C4-2B (cell line): ENCODE measurements around the gene CTBS.
"Not testable (repeated sequence)": the region's sequence is repeated elsewhere in the genome, so short reads cannot be mapped to it uniquely, and the experiment has no call there.

ENCODE experiments used
- H3K27ac ChIP-seq: fragments of 450-650 bp; 2 replicates; pipeline ENCODE4 v1.5.1; 2017
- ZFX ChIP-seq: fragments of 450-650 bp; IDR thresholded peaks from 2 replicates; pipeline ENCODE4 v1.6.1; 2017
- TF ChIP-seq, protein P1 (sequence below): fragments of 450-650 bp; conservative IDR thresholded peaks from 2 replicates; pipeline ENCODE4 v1.5.1; 2017; ENCODE audit warnings: mild to moderate bottlenecking

CTBS gene

DNA sequence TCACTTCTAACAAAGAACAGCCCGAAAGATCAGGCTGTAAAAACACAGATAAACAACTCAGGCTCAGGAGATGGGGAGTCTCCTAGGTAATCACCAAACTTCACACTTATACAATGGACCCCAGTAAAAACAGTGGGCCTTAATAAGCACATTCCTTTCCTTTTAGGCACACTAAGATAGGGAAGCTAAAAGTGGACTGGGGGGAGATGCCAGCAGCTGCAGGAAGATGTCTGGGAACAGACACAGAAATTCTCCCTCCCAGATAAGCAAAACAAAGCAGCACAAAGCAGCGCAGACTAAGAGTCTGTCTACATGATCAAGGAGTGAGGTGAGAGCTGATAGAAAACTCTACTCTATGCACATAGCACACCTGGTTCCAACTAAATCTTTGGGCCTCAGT lies 29.0 kb upstream of the CTBS start:
- H3K27ac ChIP-seq: no peak overlapping the region
- TF ChIP-seq, protein P1, sequence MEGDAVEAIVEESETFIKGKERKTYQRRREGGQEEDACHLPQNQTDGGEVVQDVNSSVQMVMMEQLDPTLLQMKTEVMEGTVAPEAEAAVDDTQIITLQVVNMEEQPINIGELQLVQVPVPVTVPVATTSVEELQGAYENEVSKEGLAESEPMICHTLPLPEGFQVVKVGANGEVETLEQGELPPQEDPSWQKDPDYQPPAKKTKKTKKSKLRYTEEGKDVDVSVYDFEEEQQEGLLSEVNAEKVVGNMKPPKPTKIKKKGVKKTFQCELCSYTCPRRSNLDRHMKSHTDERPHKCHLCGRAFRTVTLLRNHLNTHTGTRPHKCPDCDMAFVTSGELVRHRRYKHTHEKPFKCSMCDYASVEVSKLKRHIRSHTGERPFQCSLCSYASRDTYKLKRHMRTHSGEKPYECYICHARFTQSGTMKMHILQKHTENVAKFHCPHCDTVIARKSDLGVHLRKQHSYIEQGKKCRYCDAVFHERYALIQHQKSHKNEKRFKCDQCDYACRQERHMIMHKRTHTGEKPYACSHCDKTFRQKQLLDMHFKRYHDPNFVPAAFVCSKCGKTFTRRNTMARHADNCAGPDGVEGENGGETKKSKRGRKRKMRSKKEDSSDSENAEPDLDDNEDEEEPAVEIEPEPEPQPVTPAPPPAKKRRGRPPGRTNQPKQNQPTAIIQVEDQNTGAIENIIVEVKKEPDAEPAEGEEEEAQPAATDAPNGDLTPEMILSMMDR: no peak
- TF ChIP-seq ZFX: no peak

DNA sequence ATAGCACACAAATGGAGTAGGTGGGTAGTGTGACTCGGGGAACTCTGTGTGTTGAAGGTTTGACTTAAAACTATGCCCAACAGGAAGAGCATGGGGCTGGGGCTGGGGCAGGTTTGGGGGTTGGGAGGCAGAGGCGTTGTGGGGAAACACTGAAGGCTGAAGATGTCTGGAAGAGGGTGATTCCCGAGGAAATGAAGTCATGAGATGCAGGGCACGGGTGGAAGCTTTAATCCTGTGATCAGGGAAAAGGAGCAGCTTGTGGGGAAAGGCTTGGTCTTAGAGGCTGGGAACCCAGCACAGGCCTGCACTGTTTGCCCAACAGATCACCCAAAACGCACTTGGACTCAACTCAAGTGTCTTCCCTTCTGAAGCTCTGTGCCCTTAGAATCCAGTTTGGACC lies 26.6 kb upstream of the CTBS start:
- no peak for TF ChIP-seq ZFX
- TF ChIP-seq, protein P1: no peak
- no peak overlapping the region for H3K27ac ChIP-seq

DNA sequence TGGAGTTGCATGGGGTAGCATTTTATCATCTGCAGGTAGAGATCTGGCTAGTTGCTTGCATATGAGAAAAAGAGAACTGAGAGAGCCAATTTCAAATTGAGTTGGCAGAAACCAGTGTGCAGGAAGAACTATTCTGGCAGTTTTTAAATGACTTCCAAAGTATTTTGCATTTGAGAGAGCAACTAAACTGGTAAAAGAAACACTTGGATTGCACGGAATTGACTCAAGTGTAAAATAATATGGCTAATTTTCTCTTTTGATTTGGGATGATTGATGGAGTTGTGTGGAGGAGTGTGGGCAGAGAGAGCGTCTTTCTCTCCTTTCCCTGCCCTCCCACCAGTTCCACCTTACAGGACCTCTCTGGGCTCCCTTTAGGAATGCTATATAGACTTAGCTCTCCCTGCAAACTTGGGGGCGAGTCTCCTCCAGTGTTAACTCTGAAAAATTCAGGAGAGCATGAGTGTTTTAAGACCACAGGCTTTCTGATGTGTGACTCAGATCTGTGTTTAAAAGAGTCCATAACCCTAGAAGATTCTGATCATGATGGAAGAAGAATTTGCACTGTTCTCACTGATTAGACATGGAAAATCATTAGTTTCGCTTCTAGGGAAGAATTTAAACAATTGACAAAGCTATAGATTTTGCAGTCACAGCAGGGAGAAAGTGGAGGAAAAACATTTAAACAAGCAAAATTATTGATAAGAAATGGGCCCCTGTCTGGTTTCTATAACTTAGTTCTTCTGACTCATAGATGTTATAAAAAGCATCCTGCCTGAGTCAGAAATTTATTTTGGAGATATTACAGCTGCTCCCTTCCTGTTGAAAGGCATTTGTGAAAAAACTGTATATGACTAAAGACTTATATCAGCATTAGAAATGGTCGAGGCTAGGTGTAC lies 24.9 kb upstream of the CTBS start:
- H3K27ac ChIP-seq: no peak overlapping the region
- TF ChIP-seq ZFX: no peak
- TF ChIP-seq, protein P1: no peak

DNA sequence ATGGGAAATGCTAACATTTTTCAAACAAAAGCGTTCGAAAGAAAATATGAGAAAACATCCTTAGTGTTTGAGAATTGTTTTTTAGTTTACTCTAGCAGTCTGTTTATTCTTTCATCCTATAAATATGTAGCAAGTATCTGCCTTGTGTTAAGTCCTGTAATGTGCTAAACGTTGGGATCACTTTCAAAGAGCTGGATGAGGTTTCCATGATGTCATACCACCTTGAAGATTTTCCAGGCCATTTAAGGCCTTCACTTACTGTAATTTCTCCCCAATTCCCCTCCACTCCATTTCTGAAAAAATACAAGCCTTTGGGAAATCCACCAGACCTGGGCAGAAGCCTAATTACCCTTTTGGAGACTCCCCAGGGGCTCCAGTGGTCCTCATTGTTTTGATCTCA lies 24.2 kb upstream of the CTBS start:
- H3K27ac ChIP-seq: no peak overlapping the region
- TF ChIP-seq ZFX: no peak
- TF ChIP-seq, protein P1: no peak

DNA sequence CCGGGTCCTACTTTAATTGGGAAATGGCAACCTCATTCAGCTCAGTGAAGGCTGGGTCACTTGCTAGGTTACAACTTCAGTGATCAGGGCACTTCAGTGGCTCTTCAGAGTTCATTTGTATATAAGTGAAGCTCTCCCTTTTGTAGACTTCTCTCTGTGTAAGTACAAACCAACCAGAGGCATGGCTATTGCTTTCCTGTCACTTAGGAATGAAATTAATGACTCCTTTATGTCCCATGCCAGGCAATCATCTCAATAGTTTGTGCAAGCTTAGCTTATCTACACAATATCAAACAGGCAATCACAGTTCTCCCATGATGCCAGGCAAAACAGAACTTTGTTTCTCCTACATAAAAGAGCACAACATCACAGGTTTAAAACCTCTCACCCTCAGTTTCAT lies 22.8 kb upstream of the CTBS start:
- TF ChIP-seq ZFX: no peak
- TF ChIP-seq, protein P1: no peak
- no peak overlapping the region for H3K27ac ChIP-seq

DNA sequence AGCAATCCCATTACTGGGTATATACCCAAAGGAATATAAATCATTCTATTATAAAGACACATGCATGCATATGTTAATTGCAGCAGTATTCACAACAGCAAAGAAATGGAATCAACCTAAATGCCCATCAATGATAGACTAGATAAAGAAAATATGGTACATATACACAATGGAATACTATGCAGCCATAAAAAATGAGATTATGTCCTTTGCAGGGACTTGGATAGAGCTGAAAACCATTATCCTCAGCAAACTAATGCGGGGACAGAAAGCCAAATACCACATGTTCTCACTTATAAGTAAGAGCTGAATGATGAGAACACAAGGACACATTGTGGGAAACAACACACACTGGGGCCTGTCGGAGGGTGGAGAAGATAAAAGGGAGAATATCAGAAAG lies 20.7 kb upstream of the CTBS start:
- H3K27ac ChIP-seq: not testable (repeated sequence)

DNA sequence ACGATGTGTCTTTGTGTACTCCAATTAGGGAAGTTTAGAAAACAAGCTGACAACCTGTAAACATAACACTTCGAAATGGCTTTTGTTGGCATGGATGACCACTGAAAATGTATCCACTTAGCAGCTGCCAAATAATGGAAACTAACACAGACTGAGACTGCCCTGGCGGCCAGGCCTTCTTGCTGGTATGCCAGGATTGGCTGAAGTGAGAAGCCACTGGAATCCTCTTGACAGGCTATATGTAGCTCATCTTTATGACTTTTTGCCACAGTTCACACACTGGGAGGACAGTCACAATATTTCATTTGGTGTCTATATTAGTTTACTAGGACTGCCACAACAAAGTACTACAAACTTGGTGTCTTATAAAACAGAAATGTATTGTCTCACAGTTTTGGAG lies 12.9 kb upstream of the CTBS start:
- H3K27ac ChIP-seq: no peak overlapping the region

More for the DNA sequence above, 12.9 kb upstream of the CTBS start:
- no peak for TF ChIP-seq ZFX
- TF ChIP-seq, protein P1: no peak
